Colonic mucosa (tissue), 4 donors: ENCODE results near the gene FBXL7. TPM values are rescaled to one million over a fixed set of nuclear protein-coding genes. Genes with fewer than 3 reads are reported as not detected.

Source experiments
- DNase-seq: peaks from one replicate; pipeline ENCODE4 v3.0.0-alpha.2; 2020
- H3K27ac ChIP-seq: fragments of 200-600 bp; one replicate; pipeline ENCODE4 v1.8.0; 2021
- H3K27me3 ChIP-seq: fragments of 200-600 bp; one replicate; pipeline ENCODE4 v1.8.0; 2021
- H3K36me3 ChIP-seq: fragments of 200-600 bp; one replicate; pipeline ENCODE4 v1.8.0; 2021
- H3K4me1 ChIP-seq: fragments of 200-600 bp; one replicate; pipeline ENCODE4 v1.8.0; 2021; ENCODE audit warnings: mild to moderate bottlenecking
- H3K4me3 ChIP-seq: fragments of 200-600 bp; one replicate; pipeline ENCODE4 v1.8.0; 2021
- H3K9ac ChIP-seq, 2 donors: one replicate each; pipeline ENCODE4 v1.7.0; 2013; ENCODE audit warnings: control low read depth in 2 of 2, low read depth in 2 of 2, low read length in 2 of 2
- H3K9me3 ChIP-seq: fragments of 200-600 bp; one replicate; pipeline ENCODE4 v1.8.0; 2021
- intact Hi-C: fragments of 100-400 bp; cut with DNase I; formaldehyde crosslinking; loops from one replicate; pipeline ENCODE4 v1.14.1; 2022
- total RNA-seq, 2 donors: library from RNA; stranded (reverse); fragmentation: NEBNext Ultra II Directional in 1 of 2; extraction: Animal tissue kit (Norgen Biotek cat#: 25700) in 1 of 2; gene quantifications; one replicate each; pipeline ENCODE4 v1.2.1, GENCODE V29; 2021
- TF ChIP-seq, protein P1 (sequence below): fragments of 200-600 bp; IDR thresholded peaks from one replicate; pipeline ENCODE4 v1.8.0; 2022; ENCODE audit warnings: antibody characterized with exemption, mild to moderate bottlenecking
- donor health status: healthy.
- donor health status: DM: no; HTN: no; CAD: no.
- donor health status: DM: no; HTN: no; CAD: no.

Gene FBXL7
- total RNA-seq, 2 donors from 2014 or later: 1.6 to 3.0 TPM

DNA sequence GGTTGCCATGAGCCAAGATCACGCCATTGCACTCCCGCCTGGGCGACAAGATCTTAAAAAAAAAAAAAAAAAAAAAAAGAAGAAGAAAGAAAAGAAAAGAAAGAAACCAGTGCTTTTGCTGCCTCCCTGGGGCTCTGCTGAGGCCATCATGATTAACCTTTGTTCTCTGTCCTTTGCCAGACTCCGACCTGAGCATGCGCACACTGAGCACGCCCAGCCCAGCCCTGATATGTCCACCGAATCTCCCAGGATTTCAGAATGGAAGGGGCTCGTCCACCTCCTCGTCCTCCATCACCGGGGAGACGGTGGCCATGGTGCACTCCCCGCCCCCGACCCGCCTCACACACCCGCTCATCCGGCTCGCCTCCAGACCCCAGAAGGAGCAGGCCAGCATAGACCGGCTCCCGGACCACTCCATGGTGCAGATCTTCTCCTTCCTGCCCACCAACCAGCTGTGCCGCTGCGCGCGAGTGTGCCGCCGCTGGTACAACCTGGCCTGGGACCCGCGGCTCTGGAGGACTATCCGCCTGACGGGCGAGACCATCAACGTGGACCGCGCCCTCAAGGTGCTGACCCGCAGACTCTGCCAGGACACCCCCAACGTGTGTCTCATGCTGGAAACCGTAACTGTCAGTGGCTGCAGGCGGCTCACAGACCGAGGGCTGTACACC lies 427.9 kb downstream of the FBXL7 start:
- Histone ChIP-seq H3K4me1 (no peaks in the 10 kb centered on the region), H3K9ac (no peak overlapping the region), H3K9me3 (no peaks in the 10 kb centered on the region), H3K4me3 (no peak overlapping the region), H3K27me3 (no peaks in the 10 kb centered on the region), H3K27ac (no peak overlapping the region), H3K36me3 (no peaks in the 10 kb centered on the region)
- intact Hi-C loops: no loop called here
- DNase-seq: no peak
- TF ChIP-seq, protein P1, sequence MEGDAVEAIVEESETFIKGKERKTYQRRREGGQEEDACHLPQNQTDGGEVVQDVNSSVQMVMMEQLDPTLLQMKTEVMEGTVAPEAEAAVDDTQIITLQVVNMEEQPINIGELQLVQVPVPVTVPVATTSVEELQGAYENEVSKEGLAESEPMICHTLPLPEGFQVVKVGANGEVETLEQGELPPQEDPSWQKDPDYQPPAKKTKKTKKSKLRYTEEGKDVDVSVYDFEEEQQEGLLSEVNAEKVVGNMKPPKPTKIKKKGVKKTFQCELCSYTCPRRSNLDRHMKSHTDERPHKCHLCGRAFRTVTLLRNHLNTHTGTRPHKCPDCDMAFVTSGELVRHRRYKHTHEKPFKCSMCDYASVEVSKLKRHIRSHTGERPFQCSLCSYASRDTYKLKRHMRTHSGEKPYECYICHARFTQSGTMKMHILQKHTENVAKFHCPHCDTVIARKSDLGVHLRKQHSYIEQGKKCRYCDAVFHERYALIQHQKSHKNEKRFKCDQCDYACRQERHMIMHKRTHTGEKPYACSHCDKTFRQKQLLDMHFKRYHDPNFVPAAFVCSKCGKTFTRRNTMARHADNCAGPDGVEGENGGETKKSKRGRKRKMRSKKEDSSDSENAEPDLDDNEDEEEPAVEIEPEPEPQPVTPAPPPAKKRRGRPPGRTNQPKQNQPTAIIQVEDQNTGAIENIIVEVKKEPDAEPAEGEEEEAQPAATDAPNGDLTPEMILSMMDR: no peak

DNA sequence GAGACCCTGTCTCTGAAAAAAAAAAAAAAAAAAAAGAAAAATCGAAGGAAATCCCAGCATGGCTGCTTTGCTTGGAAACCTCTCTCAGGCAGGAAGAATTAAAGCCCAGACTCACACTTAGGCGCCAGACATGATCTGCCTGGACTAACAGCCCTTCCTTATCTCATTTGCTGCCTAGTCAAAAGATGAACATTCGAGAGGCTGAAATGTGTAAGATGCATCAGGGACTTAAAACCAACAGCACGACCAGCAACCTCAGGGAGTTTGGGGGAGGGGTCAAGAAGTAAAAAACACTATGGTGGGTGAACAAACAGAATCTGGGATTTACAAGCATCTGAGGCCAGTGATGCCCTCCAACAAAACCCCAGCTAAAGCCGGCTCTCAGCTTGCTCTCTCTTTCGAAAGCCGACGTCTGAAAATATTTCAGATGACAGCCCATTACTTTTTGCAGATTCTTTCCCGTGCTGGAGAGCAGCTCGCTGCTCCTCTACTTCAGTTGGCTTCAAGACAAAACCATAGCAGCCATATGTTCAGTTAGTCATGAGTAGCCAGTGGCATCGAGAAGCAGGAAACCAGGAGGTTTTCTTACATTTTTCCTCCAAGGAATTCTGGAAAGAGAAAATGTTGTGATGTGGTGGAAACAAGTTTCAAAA lies 429.8 kb downstream of the FBXL7 start:
- Histone ChIP-seq H3K9me3 (no peaks in the 10 kb centered on the region), H3K4me1 (no peaks in the 10 kb centered on the region), H3K27ac (no peak overlapping the region), H3K4me3 (no peak overlapping the region), H3K9ac (no peak overlapping the region), H3K27me3 (no peaks in the 10 kb centered on the region), H3K36me3 (no peaks in the 10 kb centered on the region)
- intact Hi-C loops: no loop called here
- TF ChIP-seq, protein P1: no peak
- no peak for DNase-seq

DNA sequence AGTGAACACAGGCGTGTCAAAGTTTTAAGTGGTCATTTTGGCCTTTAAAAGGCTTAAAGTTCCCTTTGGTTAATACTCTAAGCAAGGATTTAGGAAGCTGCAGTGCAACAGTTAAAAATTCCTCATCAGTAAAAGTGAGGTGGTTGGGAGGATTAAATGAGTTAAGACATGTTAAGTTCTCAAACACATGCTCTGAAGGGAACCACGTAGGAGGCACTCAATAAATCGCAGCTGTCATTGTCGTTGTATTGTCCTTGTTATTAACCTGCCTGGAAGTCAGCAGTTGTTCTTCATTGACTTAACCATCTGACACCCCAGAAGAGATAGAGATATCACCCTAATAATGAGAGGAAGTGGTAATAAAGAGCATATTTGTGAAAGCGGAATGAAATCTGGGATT lies 432.1 kb downstream of the FBXL7 start:
- no peaks in the 10 kb centered on the region for H3K27me3 ChIP-seq
- no peaks in the 10 kb centered on the region for H3K4me1 ChIP-seq
- no peaks in the 10 kb centered on the region for H3K36me3 ChIP-seq
- H3K27ac ChIP-seq: no peak overlapping the region
- no peak overlapping the region for H3K9ac ChIP-seq
- DNase-seq: no peak
- no peaks in the 10 kb centered on the region for H3K9me3 ChIP-seq
- H3K4me3 ChIP-seq: no peak overlapping the region
- intact Hi-C loops: no loop called here
- TF ChIP-seq, protein P1: no peak

DNA sequence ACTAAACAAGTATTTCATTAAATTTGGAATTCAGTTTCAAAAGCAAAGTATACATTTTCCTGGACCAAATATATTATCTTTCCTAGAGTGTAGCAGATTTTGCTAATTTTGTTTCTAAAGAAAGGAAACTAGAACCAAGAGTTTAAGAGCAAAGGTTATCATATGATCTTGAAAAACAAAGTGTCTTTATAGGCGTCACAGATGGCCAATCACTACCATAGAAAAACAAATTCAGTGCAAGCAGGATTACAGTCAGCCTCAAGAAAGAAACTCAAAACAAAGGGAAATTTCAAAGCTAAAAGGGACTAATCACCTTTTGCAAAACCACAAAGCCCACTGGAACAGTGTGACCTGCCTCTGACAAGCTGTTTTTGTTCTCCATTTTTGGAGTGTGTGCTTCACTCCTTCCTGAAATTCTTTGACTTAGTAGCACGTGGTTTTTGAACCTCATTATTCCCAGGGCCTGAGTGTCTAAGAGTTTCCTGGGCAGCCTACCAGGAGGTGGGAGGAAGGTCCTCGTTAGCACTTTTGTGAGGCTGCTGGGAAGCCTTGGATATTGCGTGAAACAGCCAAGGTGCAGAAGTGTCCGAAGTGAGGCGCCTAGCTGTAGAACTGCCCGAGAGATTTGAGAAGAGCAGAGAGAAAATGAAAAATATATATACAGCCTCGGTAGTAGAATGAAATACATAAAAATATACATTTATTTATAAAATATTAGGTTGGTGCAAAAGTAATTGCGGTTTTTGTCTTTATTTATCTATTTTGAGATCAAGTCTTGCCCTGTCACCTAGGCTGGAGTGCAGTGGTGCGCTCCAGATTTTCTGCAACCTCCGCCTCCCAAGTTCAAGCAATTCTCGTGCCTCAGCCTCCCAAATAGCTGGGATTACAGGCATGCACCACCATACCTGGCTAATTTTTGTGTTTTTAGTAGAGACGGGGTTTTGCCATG lies 433.6 kb downstream of the FBXL7 start:
- H3K9ac ChIP-seq: no peak overlapping the region
- no peaks in the 10 kb centered on the region for H3K9me3 ChIP-seq
- no peaks in the 10 kb centered on the region for H3K27me3 ChIP-seq
- H3K36me3 ChIP-seq: no peaks in the 10 kb centered on the region
- intact Hi-C loops: no loop called here
- H3K4me1 ChIP-seq: no peaks in the 10 kb centered on the region
- TF ChIP-seq, protein P1: no peak
- no peak overlapping the region for H3K27ac ChIP-seq
- DNase-seq: no peak
- no peak overlapping the region for H3K4me3 ChIP-seq

DNA sequence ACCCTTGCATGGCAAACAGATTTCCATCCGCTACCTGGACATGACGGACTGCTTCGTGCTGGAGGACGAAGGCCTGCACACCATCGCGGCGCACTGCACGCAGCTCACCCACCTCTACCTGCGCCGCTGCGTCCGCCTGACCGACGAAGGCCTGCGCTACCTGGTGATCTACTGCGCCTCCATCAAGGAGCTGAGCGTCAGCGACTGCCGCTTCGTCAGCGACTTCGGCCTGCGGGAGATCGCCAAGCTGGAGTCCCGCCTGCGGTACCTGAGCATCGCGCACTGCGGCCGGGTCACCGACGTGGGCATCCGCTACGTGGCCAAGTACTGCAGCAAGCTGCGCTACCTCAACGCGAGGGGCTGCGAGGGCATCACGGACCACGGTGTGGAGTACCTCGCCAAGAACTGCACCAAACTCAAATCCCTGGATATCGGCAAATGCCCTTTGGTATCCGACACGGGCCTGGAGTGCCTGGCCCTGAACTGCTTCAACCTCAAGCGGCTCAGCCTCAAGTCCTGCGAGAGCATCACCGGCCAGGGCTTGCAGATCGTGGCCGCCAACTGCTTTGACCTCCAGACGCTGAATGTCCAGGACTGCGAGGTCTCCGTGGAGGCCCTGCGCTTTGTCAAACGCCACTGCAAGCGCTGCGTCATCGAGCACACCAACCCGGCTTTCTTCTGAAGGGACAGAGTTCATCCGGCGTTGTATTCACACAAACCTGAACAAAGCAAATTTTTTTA lies 436.7 kb downstream of the FBXL7 start:
- TF ChIP-seq, protein P1: no peak
- no peak overlapping the region for H3K27ac ChIP-seq
- no peaks in the 10 kb centered on the region for H3K9me3 ChIP-seq
- H3K4me1 ChIP-seq: no peaks in the 10 kb centered on the region
- no peak overlapping the region for H3K4me3 ChIP-seq
- DNase-seq: no peak
- no peaks in the 10 kb centered on the region for H3K36me3 ChIP-seq
- intact Hi-C loops: no loop called here
- H3K9ac ChIP-seq: no peak overlapping the region
- no peaks in the 10 kb centered on the region for H3K27me3 ChIP-seq
